Measurements from ENCODE around the gene LY86. TPM values are rescaled to one million over a fixed set of nuclear protein-coding genes. Genes with fewer than 3 reads are reported as not detected.

The LY86 gene
- total and polyA plus RNA-seq, 9 of the 15 experiments (the other 6 are each of a cell fraction or from before 2014, with no cell fraction given) = 0.08 to 0.20 TPM; not detected in 7

GRCh38 chr6:6591778-6592465, 3.4 kb downstream of the LY86 start (continued):
- TF ChIP-seq ZNF253 (CRISPR knock-in tag; conservative IDR thresholded peaks at IDR 0.05) (no peak), ZBTB40 (IDR thresholded peaks at IDR 0.05) (peak; percentile 30; the same call in 1 of the 2 replicates), ZBTB40 (CRISPR knock-in tag; IDR thresholded peaks at IDR 0.05) (no peak), BRD9 (IDR thresholded peaks at IDR 0.05; ENCODE audit: low read depth, partially characterized antibody) (no peak), ZNF12 (CRISPR knock-in tag; IDR thresholded peaks at IDR 0.05) (no peak), ZNF592 (IDR thresholded peaks at IDR 0.05) (no peak), CBX1 (IDR thresholded peaks at IDR 0.05; ENCODE audit: low read depth) (peak; percentile 16; the same call in 1 of the 2 replicates), ZNF140 (CRISPR knock-in tag; IDR thresholded peaks at IDR 0.05) (no peak), ILF3 (IDR thresholded peaks at IDR 0.05; ENCODE audit: borderline replicate concordance) (no peak), RB1 (IDR thresholded peaks at IDR 0.05; ENCODE audit: low read depth) (no peak), SRSF7 (optimal IDR thresholded peaks at IDR 0.05; ENCODE audit: low read depth, low read length) (no peak), NCOA6 (IDR thresholded peaks at IDR 0.05) (no peak), PPARD (CRISPR knock-in tag; IDR thresholded peaks at IDR 0.05) (no peak), ZNF785 (CRISPR knock-in tag; IDR thresholded peaks at IDR 0.05) (no peak), TCFL5 (CRISPR knock-in tag; conservative IDR thresholded peaks at IDR 0.05) (peak; percentile 45; the same call in 1 of the 2 replicates), L3MBTL2 (IDR thresholded peaks at IDR 0.05) (peak; percentile 32; the same call in 1 of the 2 replicates)
